COLO668 (cell line): Measurements from ENCODE around the gene PPFIBP2.

Experiments
- DNase-seq: peaks from one replicate; lab custom pipeline; 2025; ENCODE audit not compliant: unreplicated experiment; lab: John Stamatoyannopoulos, UW

PPFIBP2 gene

GRCh38 chr11:7575841-7576725 lies 62.3 kb downstream of the PPFIBP2 start:
- DNase-seq: no peak

DNA sequence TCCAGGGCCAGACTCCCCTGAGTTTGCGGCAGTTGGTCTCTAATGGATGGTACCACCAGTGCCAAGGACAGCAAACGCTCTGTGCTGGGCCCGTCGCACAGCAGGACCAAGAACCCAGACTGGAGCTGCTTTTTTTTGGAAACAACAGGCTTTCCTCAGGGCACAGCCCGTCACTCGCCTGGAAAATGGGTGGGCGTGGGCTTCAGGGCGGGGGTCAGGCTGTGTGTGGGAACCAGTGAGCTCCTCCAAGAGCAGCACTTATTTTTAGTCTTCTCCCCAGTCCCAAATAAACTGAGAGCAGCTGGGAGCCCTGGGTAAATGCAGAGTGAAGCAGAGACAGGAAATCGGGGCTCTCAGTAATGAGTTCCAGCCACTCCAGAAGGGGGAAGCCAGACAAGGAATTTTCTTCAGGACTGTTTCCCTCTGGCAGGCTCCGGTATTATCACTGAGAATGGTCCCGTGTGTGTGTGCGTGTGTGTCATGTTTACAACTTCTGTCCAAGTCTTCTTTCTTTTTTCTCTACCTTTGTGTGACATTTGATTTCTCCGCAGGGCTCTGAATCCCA lies 63.0 kb downstream of the PPFIBP2 start:
- DNase-seq: no peak

- no peak for DNase-seq
Measured at GRCh38 chr11:7577291-7578190, 63.7 kb downstream of the PPFIBP2 start.

- DNase-seq: no peak
Measured at GRCh38 chr11:7578276-7578955, 64.6 kb downstream of the PPFIBP2 start.

- no peak for DNase-seq
Measured at GRCh38 chr11:7579361-7579791, 65.6 kb downstream of the PPFIBP2 start.

DNA sequence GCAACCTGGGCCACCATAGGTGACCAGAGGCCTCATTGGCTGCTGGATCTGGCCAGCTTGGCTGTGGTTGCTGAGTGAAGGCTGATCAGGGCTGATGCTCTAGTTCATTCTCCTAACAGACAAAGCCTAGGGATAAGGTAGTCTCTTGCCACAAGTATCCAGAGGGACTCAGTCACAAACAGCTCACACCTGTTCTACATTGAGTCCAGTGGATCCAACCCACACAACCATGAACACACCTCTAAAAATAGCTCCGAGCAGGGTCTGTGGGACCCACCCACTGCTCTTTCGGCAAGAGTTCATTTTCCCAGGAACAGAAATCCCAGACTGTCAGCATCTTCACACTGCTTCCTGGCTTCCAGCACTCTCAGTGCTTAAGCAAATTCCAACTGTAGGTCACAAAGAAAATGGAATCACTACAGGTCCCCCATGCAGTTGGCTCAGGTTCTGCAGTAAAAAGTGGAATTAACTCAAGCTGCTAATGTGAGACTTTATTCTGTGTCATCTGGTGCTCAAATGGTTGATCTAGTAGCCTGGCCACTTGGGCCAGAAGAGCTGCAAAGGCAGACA lies 67.3 kb downstream of the PPFIBP2 start:
- no peak for DNase-seq

GRCh38 chr11:7582338-7582985 lies 68.7 kb downstream of the PPFIBP2 start:
- no peak for DNase-seq

- no peak for DNase-seq
Measured at GRCh38 chr11:7583248-7583647, 69.4 kb downstream of the PPFIBP2 start.

GRCh38 chr11:7584910-7585309 lies 71.1 kb downstream of the PPFIBP2 start:
- no peak for DNase-seq

- DNase-seq: no peak
Measured at GRCh38 chr11:7585816-7586215, 72.0 kb downstream of the PPFIBP2 start.

DNA sequence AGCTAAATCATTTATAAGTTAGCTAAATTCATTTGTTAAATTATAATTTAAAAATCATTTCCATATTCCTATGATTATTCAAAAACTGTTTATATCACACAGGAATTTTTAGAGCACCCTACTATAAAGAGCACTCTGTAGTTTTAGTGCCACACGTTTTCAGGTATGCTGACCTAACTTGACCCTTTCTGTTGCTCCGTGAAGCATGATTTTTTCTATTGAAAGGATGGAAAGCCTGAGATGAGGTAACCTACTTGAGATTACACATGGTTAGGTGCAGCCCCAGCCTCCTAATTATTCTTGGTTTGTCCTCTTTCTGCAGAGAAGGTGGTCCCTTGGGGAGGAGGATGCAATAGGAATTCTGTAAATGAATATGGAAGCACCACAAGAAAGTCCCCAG lies 72.6 kb downstream of the PPFIBP2 start:
- no peak for DNase-seq

- no peak for DNase-seq
Measured at GRCh38 chr11:7587712-7588111, 73.9 kb downstream of the PPFIBP2 start.

- DNase-seq: no peak
Measured at GRCh38 chr11:7589861-7590260, 76.1 kb downstream of the PPFIBP2 start.

DNA sequence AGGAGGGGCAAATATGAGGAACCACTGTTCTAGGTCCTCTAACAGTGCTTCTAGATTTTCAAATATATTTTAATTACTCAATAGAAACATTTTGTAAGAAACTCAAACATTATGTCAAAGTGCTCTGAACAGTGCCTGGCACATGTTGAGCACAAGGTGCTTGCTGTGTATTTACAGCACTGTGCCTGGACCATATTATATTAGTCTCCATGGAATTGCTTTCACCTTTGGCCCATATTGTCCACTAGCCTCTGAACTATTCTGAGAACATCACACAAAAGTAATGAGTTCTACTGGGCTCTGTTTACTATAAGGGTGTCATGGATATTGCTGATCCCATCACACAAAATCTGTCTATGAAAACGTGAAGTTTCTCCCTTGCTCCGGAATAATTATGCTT lies 76.7 kb downstream of the PPFIBP2 start:
- no peak for DNase-seq

GRCh38 chr11:7591107-7591894 lies 77.5 kb downstream of the PPFIBP2 start:
- peak; percentile 10 for DNase-seq

DNA sequence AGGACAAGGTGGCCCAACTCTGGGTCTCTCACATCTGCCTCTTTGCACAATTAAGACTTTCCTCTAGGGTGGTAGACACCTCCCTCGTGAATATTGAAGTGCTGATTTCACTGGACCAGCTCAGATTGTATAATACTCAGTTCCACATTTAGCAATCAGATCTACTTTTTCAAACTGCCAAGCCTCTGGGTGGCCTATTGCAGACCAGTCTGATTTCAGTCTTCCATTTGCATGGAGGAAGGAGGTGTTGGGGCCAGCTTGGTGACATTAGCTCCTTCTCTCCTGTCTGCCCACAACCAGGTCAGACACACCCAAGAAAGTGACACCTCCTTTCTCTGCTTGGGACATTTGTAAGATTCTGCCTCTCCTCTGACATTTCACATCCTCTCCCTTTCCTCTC lies 78.2 kb downstream of the PPFIBP2 start:
- no peak for DNase-seq

DNA sequence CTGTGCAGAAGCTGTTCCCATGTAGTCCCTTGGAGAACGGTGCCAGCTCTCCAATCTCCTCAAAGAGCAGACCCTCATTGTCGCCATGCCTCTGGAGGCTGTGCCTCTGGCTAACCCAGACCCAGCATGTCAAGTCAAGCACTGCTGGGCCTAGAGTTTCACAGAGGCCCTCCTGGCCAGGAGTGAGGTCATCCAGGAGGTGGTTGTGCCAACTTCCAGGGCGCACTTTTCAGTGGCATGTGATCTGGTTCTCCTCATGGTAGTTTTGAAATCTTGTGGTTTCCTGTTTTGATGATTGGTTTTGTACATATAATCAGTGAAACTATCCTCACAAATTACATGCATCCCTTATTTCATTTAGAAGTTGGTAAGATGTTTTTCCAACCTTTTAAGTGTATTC lies 78.9 kb downstream of the PPFIBP2 start:
- DNase-seq: no peak

- no peak for DNase-seq
Measured at GRCh38 chr11:7593481-7593880, 79.7 kb downstream of the PPFIBP2 start.
